NCI-H1436 (cell line): ENCODE results near the gene L3MBTL4.

Experiments used
- DNase-seq: peaks from one replicate; lab custom pipeline; 2025; lab: John Stamatoyannopoulos, UW

L3MBTL4 gene

DNA sequence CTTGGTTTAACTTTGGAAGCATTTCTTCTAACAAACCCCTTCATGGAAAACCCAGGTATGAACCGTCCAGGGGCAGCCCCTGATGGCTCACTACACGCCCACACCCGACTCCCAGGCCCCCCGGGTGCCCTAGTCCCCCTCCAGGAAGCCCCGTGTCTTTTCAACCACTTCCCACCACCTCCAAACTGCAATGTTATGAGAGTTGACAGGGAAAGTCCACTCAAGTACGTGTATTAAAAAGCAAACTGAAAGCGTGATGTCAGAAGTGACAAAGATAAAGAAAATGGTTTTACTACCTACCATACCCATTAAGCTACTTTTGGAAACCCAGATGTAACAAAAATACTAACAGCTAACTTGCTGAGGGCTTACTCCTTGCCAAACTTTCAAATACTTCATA is 51.5 kb downstream of the L3MBTL4 start:
- no peak for DNase-seq

GRCh38 chr18:6362559-6363129 is 52.1 kb downstream of the L3MBTL4 start:
- no peak for DNase-seq

DNA sequence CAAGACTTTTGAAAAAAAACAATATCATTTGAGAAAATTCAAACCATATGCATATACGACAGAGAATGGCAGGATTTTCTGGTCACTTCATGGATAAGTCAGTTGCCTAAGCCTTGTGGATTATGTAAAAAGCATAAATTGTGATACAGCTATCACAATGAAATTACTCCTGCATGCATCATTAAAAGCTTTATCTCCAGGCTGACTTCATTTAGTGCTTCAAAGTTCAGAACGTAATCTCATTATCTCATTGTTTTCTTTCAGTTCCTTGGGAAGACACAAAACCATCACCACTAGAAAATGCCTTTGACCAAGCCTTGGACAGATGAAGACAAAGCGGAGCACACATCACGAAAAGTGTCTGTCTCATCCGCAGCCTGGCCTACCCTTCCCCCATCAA is 57.0 kb downstream of the L3MBTL4 start:
- DNase-seq: no peak

DNA sequence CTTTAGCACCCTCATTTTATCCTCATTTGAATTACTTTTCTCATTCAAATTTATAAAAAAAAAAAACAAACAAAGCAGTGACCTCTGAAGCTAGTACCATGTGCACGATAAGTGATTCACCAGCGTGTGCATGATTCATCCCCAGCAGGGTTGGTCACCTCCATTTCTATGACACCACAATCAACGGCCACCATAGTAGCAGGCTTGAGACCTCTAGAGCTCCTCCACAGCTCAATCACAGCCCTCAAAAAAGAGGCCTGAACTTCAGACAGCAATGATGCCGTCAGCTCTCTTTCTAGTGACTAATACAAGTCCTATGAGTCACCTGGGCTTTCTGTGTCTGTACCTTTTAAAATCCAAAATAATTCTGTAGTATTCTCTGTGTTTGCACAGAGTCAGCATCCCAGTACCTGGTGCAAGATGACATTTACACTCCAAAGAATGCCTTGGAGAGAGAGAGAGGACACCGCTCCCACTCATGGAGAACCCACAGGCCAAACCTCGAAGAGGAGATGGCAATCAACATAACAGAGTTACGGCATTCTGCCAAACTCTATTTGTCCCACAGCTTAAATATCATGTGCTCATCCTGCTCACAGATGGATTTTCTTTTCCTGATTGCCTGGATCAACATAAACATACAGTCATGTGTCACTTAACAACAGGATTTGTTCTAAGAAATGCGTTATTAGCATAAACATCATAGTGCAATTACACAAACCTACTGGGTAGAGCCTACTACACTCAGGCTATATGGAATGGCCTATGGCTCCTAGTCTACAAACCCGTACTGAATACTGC is 58.7 kb downstream of the L3MBTL4 start:
- DNase-seq: no peak

DNA sequence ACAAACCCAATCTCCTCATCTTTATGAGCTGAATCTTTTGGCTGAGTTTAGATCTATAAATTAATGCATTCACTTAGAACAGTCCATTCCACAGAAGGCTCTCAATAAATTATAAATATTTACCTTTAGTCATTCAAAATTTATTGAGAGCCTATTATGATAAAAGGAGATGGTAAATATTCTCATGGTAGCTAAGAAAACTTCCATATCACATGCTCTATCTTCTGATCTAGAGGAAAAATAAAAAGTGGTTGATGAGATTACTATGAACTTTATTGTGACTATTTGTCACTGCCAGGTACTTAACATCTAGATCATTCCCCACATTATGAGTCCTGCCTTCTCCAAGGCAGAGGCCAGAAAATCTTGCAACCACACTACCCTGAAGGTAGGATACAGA is 62.4 kb downstream of the L3MBTL4 start:
- no peak for DNase-seq

DNA sequence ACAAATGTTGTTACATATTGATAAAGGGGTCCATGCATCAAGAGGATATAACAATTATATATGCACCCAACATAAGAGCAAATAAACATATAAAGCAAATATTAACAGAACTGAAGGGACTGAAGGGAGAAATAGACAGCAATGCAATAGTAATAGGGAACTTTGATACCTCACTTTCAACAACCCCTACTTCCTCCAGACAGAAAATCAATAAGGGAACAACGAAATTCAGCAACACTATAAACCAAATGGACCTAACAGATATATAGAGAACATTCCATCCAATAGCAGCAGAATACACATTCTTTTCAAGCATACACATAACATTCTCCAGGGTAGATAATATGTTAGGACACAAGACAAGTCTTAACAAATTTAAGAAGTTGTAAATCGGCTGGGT is 71.7 kb downstream of the L3MBTL4 start:
- DNase-seq: no peak

DNA sequence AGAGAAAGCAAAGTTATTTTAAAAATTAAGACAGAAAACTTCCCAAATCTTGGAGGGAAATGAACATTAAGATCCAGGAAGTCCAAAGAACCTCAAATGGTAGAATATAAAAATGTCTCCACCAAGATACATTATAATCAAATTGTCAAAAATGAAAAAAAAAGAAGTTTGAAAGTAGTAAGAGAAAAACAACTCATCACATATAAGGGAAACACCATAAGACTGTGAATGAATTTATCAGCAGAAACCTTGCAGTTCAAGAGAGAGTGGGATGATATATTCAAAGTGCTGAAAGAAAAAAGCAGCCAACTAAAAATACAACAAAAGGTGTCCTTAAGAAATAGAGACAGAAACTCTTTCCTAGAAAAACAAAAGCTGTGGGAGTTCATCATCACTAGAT is 73.0 kb downstream of the L3MBTL4 start:
- DNase-seq: no peak

GRCh38 chr18:6341303-6341702 is 73.4 kb downstream of the L3MBTL4 start:
- no peak for DNase-seq

- DNase-seq: no peak
These were observed 74.6 kb downstream of the L3MBTL4 start for GRCh38 chr18:6340121-6340520.

GRCh38 chr18:6336239-6336638 is 78.5 kb downstream of the L3MBTL4 start:
- no peak for DNase-seq

GRCh38 chr18:6333981-6334380 is 80.7 kb downstream of the L3MBTL4 start:
- no peak for DNase-seq

- DNase-seq: no peak
These were observed 82.8 kb downstream of the L3MBTL4 start for GRCh38 chr18:6331872-6332271.

DNA sequence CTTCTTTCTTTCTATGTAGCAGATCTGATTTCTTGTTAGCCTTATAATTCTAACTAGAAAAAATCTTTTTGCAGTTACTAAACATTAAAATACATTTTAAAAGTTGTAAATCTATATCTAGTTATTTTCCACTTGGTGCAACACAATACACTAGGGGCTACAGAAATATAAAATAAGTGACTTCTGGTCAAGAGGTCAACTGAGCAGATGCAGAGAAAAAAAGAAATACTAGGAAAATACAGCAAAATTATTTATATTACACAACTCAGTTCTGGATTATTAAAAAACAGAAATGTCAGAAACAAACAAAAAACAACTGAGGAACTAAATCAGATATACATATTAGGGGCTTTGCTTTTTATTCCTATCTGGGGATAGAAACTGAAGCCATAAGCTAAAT is 83.9 kb downstream of the L3MBTL4 start:
- no peak for DNase-seq

DNA sequence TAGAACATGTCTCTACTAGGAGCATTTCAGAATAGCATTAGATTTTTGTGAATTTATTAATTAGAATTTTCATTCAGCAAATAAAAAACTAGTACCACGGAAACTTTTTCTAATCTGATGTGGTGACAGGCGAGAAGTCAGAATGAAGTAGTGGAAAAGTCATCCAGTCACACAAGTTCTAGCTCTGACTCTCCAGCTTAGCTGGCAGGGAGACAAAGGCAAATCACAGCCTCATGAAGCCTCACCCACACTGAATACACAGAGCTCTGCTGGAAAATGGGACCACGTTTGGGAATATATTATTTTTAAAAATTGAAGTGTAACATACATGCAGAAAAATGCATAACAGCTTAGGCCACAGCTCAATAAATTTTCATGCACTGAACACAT is 86.1 kb downstream of the L3MBTL4 start:
- DNase-seq: no peak

DNA sequence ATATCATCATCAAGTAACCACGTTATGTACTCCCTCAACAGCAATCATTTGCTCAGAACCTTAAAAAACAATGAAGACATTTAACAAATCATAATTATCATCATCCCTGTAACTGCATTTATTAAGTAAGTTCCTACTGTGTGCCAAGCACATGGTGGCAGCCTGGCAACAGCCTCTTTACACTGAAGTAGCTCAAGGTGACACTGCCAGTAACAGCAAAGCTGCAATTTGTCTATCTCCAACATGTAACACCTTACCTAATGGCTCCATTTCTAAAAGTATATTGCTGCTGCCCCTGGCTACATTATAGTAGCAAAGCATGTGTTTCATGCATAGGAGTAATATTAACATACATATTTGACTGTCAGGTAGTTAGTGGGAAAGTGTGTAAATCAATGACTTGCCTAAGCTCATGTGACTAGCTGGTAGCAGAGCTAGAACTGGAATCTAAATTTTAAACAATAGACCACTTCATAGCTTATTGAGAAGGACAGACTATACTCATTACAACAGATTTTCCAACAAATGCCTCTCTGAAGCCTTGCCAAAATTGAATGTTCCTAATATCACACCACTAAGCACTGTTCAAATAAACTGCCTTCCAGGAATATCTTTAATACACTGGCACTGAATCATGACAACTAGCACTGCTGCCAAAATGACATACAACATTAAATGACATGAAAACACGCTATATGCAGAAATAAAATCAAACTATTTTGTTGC is 86.7 kb downstream of the L3MBTL4 start:
- DNase-seq: no peak

- DNase-seq: no peak
These were observed 87.2 kb downstream of the L3MBTL4 start for GRCh38 chr18:6327485-6327884.

- no peak for DNase-seq
These were observed 88.1 kb downstream of the L3MBTL4 start for GRCh38 chr18:6326566-6326965.

DNA sequence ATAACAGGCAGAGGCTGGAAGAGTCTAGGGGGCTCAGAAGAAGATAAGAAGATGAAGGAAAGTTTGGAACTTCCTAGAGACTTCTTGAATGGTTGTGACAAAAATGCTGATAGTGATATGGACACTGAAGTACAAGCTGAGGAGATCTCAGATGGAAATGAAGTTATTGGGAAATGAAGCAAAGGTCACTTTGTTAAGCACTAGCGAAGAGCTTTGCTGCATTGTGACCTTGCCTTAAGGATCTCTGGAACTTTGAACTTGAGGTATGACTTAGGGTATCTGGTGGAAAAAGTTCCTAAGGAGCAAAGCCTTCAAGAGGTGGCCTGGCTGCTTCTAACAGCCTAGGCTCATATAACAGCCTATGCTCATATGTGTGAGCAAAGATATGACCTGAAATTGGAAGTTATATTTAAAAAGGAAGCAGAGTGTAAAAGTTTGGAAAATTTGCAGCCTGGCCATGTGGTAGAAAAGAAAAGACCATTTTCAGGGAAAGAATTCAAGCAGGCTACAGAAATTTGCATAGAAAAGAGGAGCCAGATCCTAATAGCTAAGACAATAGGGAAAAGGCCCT is 91.3 kb downstream of the L3MBTL4 start:
- no peak for DNase-seq

- no peak for DNase-seq
These were observed 99.0 kb downstream of the L3MBTL4 start for GRCh38 chr18:6315517-6316331.

DNA sequence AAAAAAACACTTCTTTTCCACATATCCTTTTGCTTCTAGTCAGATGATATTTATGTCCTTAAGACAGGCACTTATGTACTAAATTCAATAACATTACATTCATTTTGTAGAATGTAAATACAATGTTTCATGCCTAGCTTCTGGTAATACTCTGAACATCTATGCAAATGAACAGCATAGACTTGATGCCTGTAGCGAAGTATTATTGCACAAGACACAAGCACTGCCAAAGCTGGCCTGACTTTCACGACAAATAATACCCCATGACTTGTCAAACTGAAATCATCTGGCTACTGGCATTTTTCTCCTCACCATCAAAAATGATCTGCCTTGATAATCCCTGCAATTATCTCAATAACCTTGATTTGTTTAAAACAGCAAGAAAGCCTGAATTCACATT is 101.3 kb downstream of the L3MBTL4 start:
- DNase-seq: no peak

- DNase-seq: no peak
These were observed 103.1 kb downstream of the L3MBTL4 start for GRCh38 chr18:6311456-6312215.
